ENCODE results near the gene CARS2.

- TF ChIP-seq EP300 (IDR thresholded peaks at IDR 0.05; ENCODE audit: borderline replicate concordance) (no peak), USF1 (IDR thresholded peaks at IDR 0.05) (no peak)
These were observed 43.0 kb downstream of the CARS2 start for GRCh38 chr13:110662777-110663443.

All from Ishikawa (cell line).